Activated T-cell treated with anti-CD3 and anti-CD28 coated beads, Interleukin-2, amount 50 U/mL, for 72 hours (primary cell): ENCODE results near the gene FBXL13. TPM values are rescaled to one million over a fixed set of nuclear protein-coding genes. Genes with fewer than 3 reads are reported as not detected.
"Not testable (repeated sequence)": the region's sequence is repeated elsewhere in the genome, so short reads cannot be mapped to it uniquely, and the experiment has no call there.

Source experiments
- ATAC-seq, 2 donors: fragments of 150-1000 bp; cut with Tn5 transposase; replicated peaks in 1 of 2; 2 replicates each; pipeline ENCODE4 v1.10.0; 2021; ENCODE audit warnings: moderate library complexity in 2 of 2, mild to moderate bottlenecking in 1 of 2
- DNase-seq, 2 donors: peaks; one replicate each; pipeline ENCODE4 v3.0.0; 2021 to 2022; ENCODE audit warnings: mixed read lengths in 1 of 2
- H3K27ac Mint-ChIP-seq: one replicate; pipeline ENCODE4 v1.8.0; 2022; ENCODE audit warnings: mild to moderate bottlenecking, moderate library complexity, mixed read lengths
- H3K27me3 Mint-ChIP-seq: one replicate; pipeline ENCODE4 v1.8.0; 2022; ENCODE audit warnings: low read depth, mixed read lengths
- H3K36me3 Mint-ChIP-seq, 2 donors: one replicate each; pipeline ENCODE4 v1.8.0; 2022; ENCODE audit warnings: mixed read lengths in 2 of 2, mild to moderate bottlenecking in 1 of 2; ENCODE audit not compliant: insufficient read depth in 2 of 2
- H3K4me1 Mint-ChIP-seq: one replicate; pipeline ENCODE4 v1.8.0; 2022; ENCODE audit warnings: low read depth, mixed read lengths
- H3K4me3 Mint-ChIP-seq, 2 donors: one replicate each; pipeline ENCODE4 v1.8.0; 2022; ENCODE audit warnings: mild to moderate bottlenecking in 2 of 2, mixed read lengths in 2 of 2, moderate library complexity in 2 of 2
- H3K9me3 Mint-ChIP-seq, 2 donors: one replicate each; pipeline ENCODE4 v1.8.0; 2022; ENCODE audit warnings: mixed read lengths in 2 of 2
- total RNA-seq, 2 donors: library from RNA; stranded (reverse); gene quantifications; one replicate each; pipeline ENCODE4 v1.2.3, GENCODE V29; 2022

Gene FBXL13
- total RNA-seq, 2 donors from 2014 or later: 1.0 to 1.1 TPM

DNA sequence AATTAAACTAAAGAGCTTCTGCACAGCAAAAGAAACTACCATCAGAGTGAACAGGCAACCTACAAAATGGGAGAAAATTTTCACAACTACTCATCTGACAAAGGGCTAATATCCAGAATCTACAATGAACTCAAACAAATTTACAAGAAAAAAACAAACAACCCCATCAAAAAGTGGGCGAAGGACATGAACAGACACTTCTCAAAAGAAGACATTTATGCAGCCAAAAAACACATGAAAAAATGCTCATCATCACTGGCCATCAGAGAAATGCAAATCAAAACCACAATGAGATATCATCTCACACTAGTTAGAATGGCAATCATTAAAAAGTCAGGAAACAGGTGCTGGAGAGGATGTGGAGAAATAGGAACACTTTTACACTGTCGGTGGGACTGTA lies 112.6 kb downstream of the FBXL13 start:
- H3K27me3 Mint-ChIP-seq, H3K4me3 Mint-ChIP-seq, H3K36me3 Mint-ChIP-seq, H3K9me3 Mint-ChIP-seq, DNase-seq, ATAC-seq, H3K27ac Mint-ChIP-seq, H3K4me1 Mint-ChIP-seq: not testable (repeated sequence)

DNA sequence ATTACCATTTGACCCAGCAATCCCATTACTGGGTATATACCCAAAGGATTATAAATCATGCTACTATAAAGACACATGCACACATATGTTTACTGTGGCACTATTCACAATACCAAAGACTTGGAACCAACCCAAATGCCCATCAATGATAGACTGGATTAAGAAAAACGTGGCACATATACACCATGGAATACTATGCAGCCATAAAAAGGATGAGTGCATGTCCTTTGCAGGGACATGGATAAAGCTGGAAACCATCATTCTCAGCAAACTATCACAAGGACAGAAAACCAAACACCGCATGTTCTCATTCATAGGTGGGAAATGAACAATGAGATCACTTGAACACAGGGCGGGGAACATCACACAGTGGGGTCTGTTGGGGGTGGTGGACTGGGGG lies 116.6 kb downstream of the FBXL13 start:
- not testable (repeated sequence) for H3K4me3 Mint-ChIP-seq, ATAC-seq, H3K36me3 Mint-ChIP-seq, DNase-seq, H3K27ac Mint-ChIP-seq, H3K27me3 Mint-ChIP-seq, H3K4me1 Mint-ChIP-seq
- peaks cover 11 to 13% of the 10 kb centered on the region in 2 donors for H3K9me3 Mint-ChIP-seq

DNA sequence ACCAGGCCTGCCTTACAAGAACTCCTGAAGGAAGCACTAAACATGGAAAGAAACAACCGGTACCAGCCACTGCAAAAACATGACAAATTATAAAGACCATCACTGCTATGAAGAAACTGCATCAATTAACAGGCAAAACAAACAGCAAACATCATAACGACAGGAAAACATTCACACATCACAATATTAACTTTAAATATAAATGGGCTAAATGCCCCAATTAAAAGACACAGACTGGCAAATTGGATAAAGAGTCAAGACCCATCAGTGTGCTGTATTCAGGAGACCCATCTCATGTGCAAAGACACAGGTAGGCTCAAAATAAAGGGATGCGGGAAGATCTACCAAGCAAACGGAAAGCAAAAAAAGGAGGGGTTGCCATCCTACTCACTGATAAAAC lies 120.2 kb downstream of the FBXL13 start:
- not testable (repeated sequence) for H3K27ac Mint-ChIP-seq, H3K4me1 Mint-ChIP-seq, DNase-seq, H3K36me3 Mint-ChIP-seq, H3K27me3 Mint-ChIP-seq, ATAC-seq, H3K4me3 Mint-ChIP-seq
- peaks cover 12 to 15% of the 10 kb centered on the region in 2 donors for H3K9me3 Mint-ChIP-seq

DNA sequence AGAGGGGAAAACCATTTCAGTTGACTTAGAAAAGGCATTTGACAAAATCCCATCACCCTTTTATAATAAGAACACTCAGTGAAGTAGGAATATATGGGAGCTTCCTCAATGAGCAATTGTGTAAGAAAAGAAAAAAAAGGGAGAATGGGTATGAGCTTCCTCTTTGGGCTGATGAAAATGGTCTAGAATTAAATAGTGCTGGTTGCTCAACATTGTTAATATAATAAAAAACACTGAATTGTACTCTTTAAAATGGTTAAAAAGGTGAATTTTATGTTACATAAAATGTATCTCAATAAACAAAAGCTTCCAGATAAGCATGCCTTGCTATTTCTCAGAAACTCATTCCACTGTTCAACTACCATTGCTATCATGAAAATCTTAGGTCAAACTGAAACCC lies 121.2 kb downstream of the FBXL13 start:
- no peak for ATAC-seq
- H3K9me3 Mint-ChIP-seq: peaks cover 12 to 15% of the 10 kb centered on the region in 2 donors
- H3K27ac Mint-ChIP-seq: no peak overlapping the region
- DNase-seq: no peak
- H3K4me3 Mint-ChIP-seq: no peak overlapping the region
- H3K36me3 Mint-ChIP-seq: peaks cover 5 to 9% of the 10 kb centered on the region in 2 donors
- no peaks in the 10 kb centered on the region for H3K4me1 Mint-ChIP-seq
- H3K27me3 Mint-ChIP-seq: no peaks in the 10 kb centered on the region

DNA sequence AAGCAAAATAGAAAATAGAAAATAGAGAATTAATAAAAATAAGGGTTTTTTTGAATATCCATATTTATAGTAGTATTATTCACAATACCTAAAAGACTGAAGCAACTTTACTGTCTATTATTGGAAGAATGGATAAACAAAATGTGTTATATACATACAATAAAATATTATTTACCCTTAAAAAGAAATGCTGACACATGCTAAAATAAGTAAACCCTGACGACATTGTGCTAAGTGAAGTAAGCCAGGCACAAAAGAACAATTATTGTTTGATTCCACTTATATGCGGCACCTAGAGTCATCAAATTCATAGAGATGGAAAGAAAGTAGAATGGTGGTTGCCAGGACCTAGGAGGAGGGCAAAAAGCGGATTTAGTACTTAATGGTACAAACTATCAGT lies 122.8 kb downstream of the FBXL13 start:
- Mint-ChIP-seq H3K27me3 (no peaks in the 10 kb centered on the region), H3K9me3 (peaks cover 12 to 15% of the 10 kb centered on the region in 2 donors), H3K4me1 (no peaks in the 10 kb centered on the region), H3K36me3 (peaks cover 5 to 9% of the 10 kb centered on the region in 2 donors), H3K27ac (no peak overlapping the region), H3K4me3 (no peak overlapping the region)
- ATAC-seq (no peak), DNase-seq (no peak)

DNA sequence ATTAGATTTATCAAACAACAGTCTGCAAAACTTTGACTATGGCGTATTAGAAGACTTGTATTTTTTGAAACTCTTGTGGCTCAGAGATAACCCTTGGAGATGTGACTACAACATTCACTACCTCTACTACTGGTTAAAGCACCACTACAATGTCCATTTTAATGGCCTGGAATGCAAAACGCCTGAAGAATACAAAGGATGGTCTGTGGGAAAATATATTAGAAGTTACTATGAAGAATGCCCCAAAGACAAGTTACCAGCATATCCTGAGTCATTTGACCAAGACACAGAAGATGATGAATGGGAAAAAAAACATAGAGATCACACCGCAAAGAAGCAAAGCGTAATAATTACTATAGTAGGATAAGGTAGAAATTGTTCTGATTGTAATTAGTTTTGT lies 130.4 kb downstream of the FBXL13 start:
- no peak overlapping the region for H3K4me3 Mint-ChIP-seq
- H3K36me3 Mint-ChIP-seq: no peaks in the 10 kb centered on the region
- no peak for DNase-seq
- ATAC-seq: no peak
- no peaks in the 10 kb centered on the region for H3K27me3 Mint-ChIP-seq
- H3K4me1 Mint-ChIP-seq: no peaks in the 10 kb centered on the region
- H3K9me3 Mint-ChIP-seq: no peaks in the 10 kb centered on the region
- no peak overlapping the region for H3K27ac Mint-ChIP-seq

DNA sequence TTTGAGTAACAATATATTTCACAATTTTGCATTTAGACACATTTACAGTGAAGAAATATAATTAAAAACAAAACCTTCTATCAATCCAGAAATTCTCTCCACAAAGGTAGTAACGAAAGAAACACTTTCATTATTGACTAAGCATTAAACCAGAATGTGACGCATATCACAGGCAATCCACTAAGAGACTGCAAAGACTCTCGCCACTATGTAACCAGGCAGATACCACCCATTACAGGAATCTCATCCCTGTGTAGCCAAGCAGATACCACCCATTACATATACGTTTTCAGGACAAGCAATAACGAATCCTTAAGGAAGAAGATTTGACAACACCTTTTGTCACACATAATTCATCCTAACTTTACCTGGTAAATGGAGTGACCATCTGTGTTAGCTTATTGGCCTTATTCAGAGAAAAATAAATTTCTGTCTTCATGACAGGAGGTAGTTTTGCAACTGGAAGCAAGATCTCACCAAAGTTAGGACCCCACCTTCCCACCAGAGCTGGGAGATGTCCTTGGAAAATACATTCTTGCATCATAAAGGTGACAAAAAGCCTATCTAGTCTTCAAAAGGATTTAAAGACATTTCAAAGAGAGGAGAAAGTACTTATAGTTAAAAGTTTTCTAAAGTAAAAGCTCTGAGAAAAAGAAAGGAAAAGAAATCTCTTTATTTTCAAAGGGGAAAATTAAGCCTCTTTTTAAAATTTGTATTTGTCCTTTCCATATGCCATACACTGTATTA lies 131.0 kb downstream of the FBXL13 start:
- no peak overlapping the region for H3K27ac Mint-ChIP-seq
- no peaks in the 10 kb centered on the region for H3K36me3 Mint-ChIP-seq
- ATAC-seq (peak in 1 of 2 donors; percentile 73), DNase-seq (peak in 1 of 2 donors; percentile 2)
- H3K4me1 Mint-ChIP-seq: no peaks in the 10 kb centered on the region
- no peak overlapping the region for H3K4me3 Mint-ChIP-seq
- H3K27me3 Mint-ChIP-seq: no peaks in the 10 kb centered on the region
- H3K9me3 Mint-ChIP-seq: no peaks in the 10 kb centered on the region

DNA sequence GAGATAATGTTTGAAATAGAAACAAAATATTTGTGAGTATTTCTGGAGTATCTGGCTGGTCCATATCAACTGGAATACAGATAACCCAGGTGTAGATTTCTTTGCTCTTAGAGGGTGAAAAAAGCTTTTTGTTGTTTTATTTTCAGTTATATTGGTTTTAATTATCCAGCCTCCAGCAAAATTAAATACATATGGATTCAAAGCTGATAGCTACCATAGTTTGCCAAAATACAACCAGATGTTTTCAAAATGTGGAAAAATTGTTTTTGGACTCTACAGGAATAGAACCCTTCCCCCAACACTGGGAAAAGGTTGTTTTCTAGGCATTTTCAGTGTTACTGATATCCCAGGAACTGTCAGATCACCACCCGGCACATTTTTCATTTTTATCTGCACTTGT lies 131.7 kb downstream of the FBXL13 start:
- Mint-ChIP-seq H3K36me3 (no peaks in the 10 kb centered on the region), H3K27me3 (no peaks in the 10 kb centered on the region), H3K9me3 (no peaks in the 10 kb centered on the region), H3K4me3 (no peak overlapping the region), H3K27ac (no peak overlapping the region), H3K4me1 (no peaks in the 10 kb centered on the region)
- no peak for ATAC-seq
- no peak for DNase-seq

DNA sequence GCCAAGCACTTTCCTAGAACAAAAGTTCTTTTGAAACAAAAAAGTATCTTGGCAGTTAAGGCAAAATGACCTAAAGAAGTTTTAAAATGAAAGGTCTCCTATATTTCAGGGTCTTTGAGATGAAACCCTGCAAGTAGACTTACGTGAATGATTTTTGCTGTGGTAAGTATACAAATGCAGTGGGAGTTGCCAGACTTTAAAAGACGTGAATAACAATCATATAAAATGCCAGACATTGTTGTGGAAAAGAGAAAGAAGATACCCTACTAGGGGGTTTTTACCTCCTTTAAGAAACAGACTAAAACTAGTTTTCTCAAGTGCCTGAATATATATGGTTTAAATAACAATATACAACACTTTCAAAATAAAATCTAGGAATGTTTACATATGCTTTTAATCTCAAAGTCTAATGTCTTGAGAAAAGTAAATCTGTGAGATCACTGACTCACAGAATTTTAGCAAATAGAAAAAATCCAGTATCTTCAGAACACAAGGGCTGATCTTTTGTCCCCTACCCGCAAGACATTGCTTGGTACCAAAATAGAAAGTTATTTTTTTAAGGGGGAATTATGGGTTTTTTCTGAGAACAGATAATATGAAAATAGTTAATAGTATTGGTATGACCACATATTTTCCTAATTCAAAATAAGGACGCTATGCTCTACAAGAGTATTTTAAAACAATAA lies 132.3 kb downstream of the FBXL13 start:
- no peaks in the 10 kb centered on the region for H3K36me3 Mint-ChIP-seq
- ATAC-seq: no peak
- H3K4me3 Mint-ChIP-seq: no peak overlapping the region
- no peaks in the 10 kb centered on the region for H3K4me1 Mint-ChIP-seq
- H3K27me3 Mint-ChIP-seq: no peaks in the 10 kb centered on the region
- H3K9me3 Mint-ChIP-seq: no peaks in the 10 kb centered on the region
- no peak overlapping the region for H3K27ac Mint-ChIP-seq
- DNase-seq: no peak

DNA sequence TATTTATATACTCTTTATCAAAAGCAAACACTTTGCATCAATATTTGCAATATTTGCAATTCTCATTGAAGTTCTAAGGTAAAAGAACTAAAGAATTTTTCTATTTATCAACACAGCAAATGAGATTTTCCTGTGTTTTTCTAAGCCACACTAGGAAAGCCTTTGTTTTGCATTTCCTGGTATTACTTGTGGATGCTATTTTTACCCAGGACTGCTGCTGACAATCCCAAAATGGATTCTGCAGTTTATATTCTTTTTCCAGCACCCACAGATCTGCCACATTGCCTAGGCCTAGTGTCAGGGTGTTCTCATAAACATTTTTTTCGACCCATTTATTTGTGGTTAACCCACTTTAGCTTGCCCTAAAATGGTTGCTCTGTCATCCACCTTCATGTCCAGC lies 135.9 kb downstream of the FBXL13 start:
- DNase-seq (no peak), ATAC-seq (no peak)
- H3K36me3 Mint-ChIP-seq: no peaks in the 10 kb centered on the region
- H3K9me3 Mint-ChIP-seq: no peaks in the 10 kb centered on the region
- H3K27me3 Mint-ChIP-seq: no peaks in the 10 kb centered on the region
- no peak overlapping the region for H3K4me3 Mint-ChIP-seq
- no peak overlapping the region for H3K27ac Mint-ChIP-seq
- no peaks in the 10 kb centered on the region for H3K4me1 Mint-ChIP-seq

DNA sequence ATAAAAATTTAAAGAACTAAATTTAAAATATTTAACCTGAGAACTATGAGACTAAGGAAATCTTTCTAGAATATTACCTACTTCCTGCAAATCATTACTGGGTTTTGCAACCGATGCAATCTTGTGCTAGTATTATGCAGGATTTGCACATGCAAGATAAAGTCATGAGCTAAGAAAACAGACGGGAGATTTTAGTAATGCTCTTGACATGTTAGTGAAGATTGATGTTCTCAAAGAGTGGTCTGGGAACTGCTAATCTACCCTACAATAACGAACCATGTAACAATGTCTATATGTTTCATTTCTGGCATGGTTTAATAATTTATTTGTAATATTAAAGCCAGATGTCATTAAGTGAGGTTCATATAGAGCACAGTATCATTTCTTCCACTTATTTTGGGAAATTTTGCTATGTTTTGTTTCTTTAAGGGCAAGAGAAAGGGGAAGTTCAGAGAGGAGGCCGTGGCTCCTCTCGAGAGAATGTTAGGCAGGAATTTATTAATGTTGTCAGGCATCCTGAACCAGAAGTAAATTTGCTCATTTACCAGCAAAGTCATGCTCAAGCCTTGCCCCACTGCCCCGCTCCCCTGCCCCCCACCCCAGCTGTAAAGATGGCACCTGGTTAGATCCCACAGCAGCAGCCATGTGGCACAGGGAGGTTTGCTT lies 139.0 kb downstream of the FBXL13 start:
- Mint-ChIP-seq H3K27ac (no peak overlapping the region), H3K4me3 (no peak overlapping the region), H3K36me3 (no peaks in the 10 kb centered on the region), H3K9me3 (no peaks in the 10 kb centered on the region), H3K4me1 (no peaks in the 10 kb centered on the region), H3K27me3 (no peaks in the 10 kb centered on the region)
- DNase-seq: no peak
- ATAC-seq: no peak

DNA sequence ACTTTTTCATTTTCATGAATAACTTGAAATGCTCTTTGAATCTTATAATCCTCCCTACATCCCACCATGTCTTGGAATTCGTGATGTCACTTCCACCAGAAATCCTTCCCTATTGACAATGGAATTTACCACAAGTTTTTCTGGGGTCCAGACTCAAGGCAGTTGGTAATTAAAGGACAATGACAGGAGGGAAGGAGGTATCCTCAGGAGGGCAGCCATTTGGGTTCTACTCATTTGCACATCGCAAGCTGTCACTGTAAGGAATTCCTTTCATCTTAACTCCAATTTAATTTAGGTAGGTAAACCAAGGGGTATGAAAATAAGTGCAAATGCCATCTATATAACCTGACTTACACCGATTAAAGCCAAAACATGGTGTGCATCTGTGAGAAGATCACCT lies 139.9 kb downstream of the FBXL13 start:
- no peak overlapping the region for H3K27ac Mint-ChIP-seq
- no peaks in the 10 kb centered on the region for H3K36me3 Mint-ChIP-seq
- no peak for ATAC-seq
- H3K27me3 Mint-ChIP-seq: no peaks in the 10 kb centered on the region
- H3K4me1 Mint-ChIP-seq: no peaks in the 10 kb centered on the region
- no peak for DNase-seq
- H3K9me3 Mint-ChIP-seq: no peaks in the 10 kb centered on the region
- no peak overlapping the region for H3K4me3 Mint-ChIP-seq

DNA sequence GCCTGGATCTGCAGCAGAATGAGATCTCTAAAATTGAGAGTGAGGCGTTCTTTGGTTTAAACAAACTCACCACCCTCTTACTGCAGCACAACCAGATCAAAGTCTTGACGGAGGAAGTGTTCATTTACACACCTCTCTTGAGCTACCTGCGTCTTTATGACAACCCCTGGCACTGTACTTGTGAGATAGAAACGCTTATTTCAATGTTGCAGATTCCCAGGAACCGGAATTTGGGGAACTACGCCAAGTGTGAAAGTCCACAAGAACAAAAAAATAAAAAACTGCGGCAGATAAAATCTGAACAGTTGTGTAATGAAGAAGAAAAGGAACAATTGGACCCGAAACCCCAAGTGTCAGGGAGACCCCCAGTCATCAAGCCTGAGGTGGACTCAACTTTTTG lies 140.4 kb downstream of the FBXL13 start:
- ATAC-seq: no peak

More for the DNA sequence above, 140.4 kb downstream of the FBXL13 start:
- Mint-ChIP-seq H3K27ac (no peak overlapping the region), H3K36me3 (no peaks in the 10 kb centered on the region), H3K9me3 (no peaks in the 10 kb centered on the region), H3K4me3 (no peak overlapping the region), H3K4me1 (no peaks in the 10 kb centered on the region), H3K27me3 (no peaks in the 10 kb centered on the region)
- no peak for DNase-seq
